WTC11 (cell line): ENCODE measurements around the gene HEXD. TPM values are rescaled to one million over a fixed set of nuclear protein-coding genes. Genes with fewer than 3 reads are reported as not detected.

Experiments
- ATAC-seq: fragments of 200-7000 bp; cut with Tn5 transposase; 2 replicates; pipeline ENCODE4 v1.10.0; 2021; ENCODE audit warnings: mild to moderate bottlenecking, moderate library complexity
- CTCF ChIA-PET: fragments of 300-600 bp; sonication (Branson Sonifier 250); formaldehyde crosslinking; loops from one replicate; lab custom pipeline; 2021; ENCODE audit warnings: antibody characterized with exemption; lab: Charles Lee
- POLR2A ChIA-PET: fragments of 350-600 bp; sonication (Branson Sonifier 250); formaldehyde crosslinking; loops from one replicate; lab custom pipeline; 2021; ENCODE audit warnings: antibody characterized with exemption; lab: Charles Lee
- DNase-seq: peaks from one replicate; pipeline ENCODE4 v3.0.0; 2021; ENCODE audit warnings: low spot score
- H3K27ac Mint-ChIP-seq: 2 replicates; pipeline ENCODE4 v1.8.0; 2021; ENCODE audit warnings: mixed read lengths
- H3K27me3 Mint-ChIP-seq: 2 replicates; pipeline ENCODE4 v1.8.0; 2021; ENCODE audit warnings: low read depth, mild to moderate bottlenecking, moderate library complexity, mixed read lengths
- H3K36me3 Mint-ChIP-seq: 2 replicates; pipeline ENCODE4 v1.8.0; 2021; ENCODE audit warnings: mixed read lengths
- H3K4me1 Mint-ChIP-seq: 2 replicates; pipeline ENCODE4 v1.8.0; 2022; ENCODE audit warnings: mixed read lengths
- H3K4me3 Mint-ChIP-seq: 2 replicates; pipeline ENCODE4 v1.8.0; 2021; ENCODE audit warnings: mild to moderate bottlenecking, moderate library complexity, mixed read lengths
- H3K9me3 Mint-ChIP-seq: 2 replicates; pipeline ENCODE4 v1.8.0; 2021; ENCODE audit warnings: mixed read lengths
- ATF3 ChIP-seq: sonication (generic); formaldehyde crosslinking; conservative IDR thresholded peaks from 2 replicates; pipeline ENCODE4 v1.8.1; 2022; ENCODE audit warnings: mild to moderate bottlenecking, missing genetic modification reagents
- CDX4 ChIP-seq: fragments of 250-450 bp; sonication (Bioruptor Pico); IDR thresholded peaks from 2 replicates; pipeline ENCODE4 v1.9.0; 2021; ENCODE audit warnings: moderate library complexity, mild to moderate bottlenecking, inconsistent platforms, borderline replicate concordance
- CREM ChIP-seq: sonication (generic); formaldehyde crosslinking; IDR thresholded peaks from 2 replicates; pipeline ENCODE4 v1.8.1; 2022; ENCODE audit warnings: mild to moderate bottlenecking, missing genetic modification reagents, moderate library complexity
- KAT7 ChIP-seq: sonication (generic); formaldehyde crosslinking; IDR thresholded peaks from 2 replicates; pipeline ENCODE4 v1.8.1; 2023; ENCODE audit warnings: missing genetic modification reagents, mild to moderate bottlenecking, borderline replicate concordance
- NFE2L1 ChIP-seq: sonication (generic); formaldehyde crosslinking; IDR thresholded peaks from 2 replicates; pipeline ENCODE4 v1.8.1; 2023; ENCODE audit warnings: missing genetic modification reagents
- OVOL2 ChIP-seq: fragments of 250-450 bp; sonication (Bioruptor Pico); IDR thresholded peaks from 2 replicates; pipeline ENCODE4 v1.9.0; 2021; ENCODE audit warnings: mild to moderate bottlenecking, borderline replicate concordance
- PRDM15 ChIP-seq: sonication (generic); formaldehyde crosslinking; IDR thresholded peaks from 2 replicates; pipeline ENCODE4 v1.8.0; 2022; ENCODE audit warnings: missing genetic modification reagents
- PRRX2 ChIP-seq: fragments of 250-450 bp; sonication (Bioruptor Pico); IDR thresholded peaks from 2 replicates; pipeline ENCODE4 v1.8.0; 2021; ENCODE audit warnings: mild to moderate bottlenecking
- SMAD3 ChIP-seq: sonication (generic); formaldehyde crosslinking; IDR thresholded peaks from 2 replicates; pipeline ENCODE4 v1.8.0; 2022; ENCODE audit warnings: missing genetic modification reagents, mild to moderate bottlenecking, borderline replicate concordance
- SP1 ChIP-seq: sonication (generic); formaldehyde crosslinking; conservative IDR thresholded peaks from 2 replicates; pipeline ENCODE4 v1.8.1; 2022; ENCODE audit warnings: missing genetic modification reagents
- ZSCAN18 ChIP-seq: fragments of 250-450 bp; sonication (Bioruptor Pico); IDR thresholded peaks from 2 replicates; pipeline ENCODE4 v2.1.2; 2022; ENCODE audit warnings: mild to moderate bottlenecking, moderate library complexity
- total RNA-seq: library from RNA; stranded (reverse); gene quantifications from 3 replicates; pipeline ENCODE4 v1.2.3, GENCODE V29; 2021
- TF ChIP-seq, protein P1 (sequence below): sonication (generic); formaldehyde crosslinking; IDR thresholded peaks from 2 replicates; pipeline ENCODE4 v1.8.0; 2022; ENCODE audit warnings: mild to moderate bottlenecking, missing genetic modification reagents
- TF ChIP-seq, protein P2 (sequence below): sonication (generic); formaldehyde crosslinking; IDR thresholded peaks from 2 replicates; pipeline ENCODE4 v1.8.1; 2023; ENCODE audit warnings: mild to moderate bottlenecking, missing genetic modification reagents, borderline replicate concordance
- TF ChIP-seq, protein P3 (sequence below): sonication (generic); formaldehyde crosslinking; IDR thresholded peaks from 2 replicates; pipeline ENCODE4 v1.8.1; 2022; ENCODE audit warnings: low read depth, missing genetic modification reagents, borderline replicate concordance
- TF ChIP-seq, protein P4 (sequence below): sonication (generic); formaldehyde crosslinking; IDR thresholded peaks from 2 replicates; pipeline ENCODE4 v1.8.1; 2023; ENCODE audit warnings: mild to moderate bottlenecking, missing genetic modification reagents, moderate library complexity
- TF ChIP-seq, protein P5 (sequence below): sonication (generic); formaldehyde crosslinking; IDR thresholded peaks from 2 replicates; pipeline ENCODE4 v1.8.1; 2022; ENCODE audit warnings: missing genetic modification reagents, borderline replicate concordance

The HEXD gene
- total RNA-seq, 1 experiment from 2014 or later, result 36.0 TPM

DNA sequence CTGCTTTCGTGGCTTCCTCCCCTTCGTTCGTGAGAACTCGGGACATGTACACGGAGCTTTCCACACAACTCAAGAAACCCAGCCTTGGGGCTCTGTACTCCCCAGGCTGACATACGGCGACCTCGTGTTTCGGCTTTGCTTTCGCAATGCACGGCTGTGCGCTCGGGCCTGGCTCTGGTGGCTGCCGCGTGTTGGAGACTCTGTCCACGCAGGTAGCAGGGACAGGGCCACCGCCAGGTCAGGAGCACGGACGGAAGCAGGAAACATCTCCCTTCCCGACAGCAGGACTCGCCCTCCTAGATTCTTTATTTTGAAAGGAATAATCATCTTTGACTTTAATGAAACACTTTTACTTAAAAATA lies 29.2 kb upstream of the HEXD start (continued):
- TF ChIP-seq, protein P1, sequence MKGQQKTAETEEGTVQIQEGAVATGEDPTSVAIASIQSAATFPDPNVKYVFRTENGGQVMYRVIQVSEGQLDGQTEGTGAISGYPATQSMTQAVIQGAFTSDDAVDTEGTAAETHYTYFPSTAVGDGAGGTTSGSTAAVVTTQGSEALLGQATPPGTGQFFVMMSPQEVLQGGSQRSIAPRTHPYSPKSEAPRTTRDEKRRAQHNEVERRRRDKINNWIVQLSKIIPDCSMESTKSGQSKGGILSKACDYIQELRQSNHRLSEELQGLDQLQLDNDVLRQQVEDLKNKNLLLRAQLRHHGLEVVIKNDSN (CRISPR knock-in tag), result no peak
- TF ChIP-seq, protein P2, sequence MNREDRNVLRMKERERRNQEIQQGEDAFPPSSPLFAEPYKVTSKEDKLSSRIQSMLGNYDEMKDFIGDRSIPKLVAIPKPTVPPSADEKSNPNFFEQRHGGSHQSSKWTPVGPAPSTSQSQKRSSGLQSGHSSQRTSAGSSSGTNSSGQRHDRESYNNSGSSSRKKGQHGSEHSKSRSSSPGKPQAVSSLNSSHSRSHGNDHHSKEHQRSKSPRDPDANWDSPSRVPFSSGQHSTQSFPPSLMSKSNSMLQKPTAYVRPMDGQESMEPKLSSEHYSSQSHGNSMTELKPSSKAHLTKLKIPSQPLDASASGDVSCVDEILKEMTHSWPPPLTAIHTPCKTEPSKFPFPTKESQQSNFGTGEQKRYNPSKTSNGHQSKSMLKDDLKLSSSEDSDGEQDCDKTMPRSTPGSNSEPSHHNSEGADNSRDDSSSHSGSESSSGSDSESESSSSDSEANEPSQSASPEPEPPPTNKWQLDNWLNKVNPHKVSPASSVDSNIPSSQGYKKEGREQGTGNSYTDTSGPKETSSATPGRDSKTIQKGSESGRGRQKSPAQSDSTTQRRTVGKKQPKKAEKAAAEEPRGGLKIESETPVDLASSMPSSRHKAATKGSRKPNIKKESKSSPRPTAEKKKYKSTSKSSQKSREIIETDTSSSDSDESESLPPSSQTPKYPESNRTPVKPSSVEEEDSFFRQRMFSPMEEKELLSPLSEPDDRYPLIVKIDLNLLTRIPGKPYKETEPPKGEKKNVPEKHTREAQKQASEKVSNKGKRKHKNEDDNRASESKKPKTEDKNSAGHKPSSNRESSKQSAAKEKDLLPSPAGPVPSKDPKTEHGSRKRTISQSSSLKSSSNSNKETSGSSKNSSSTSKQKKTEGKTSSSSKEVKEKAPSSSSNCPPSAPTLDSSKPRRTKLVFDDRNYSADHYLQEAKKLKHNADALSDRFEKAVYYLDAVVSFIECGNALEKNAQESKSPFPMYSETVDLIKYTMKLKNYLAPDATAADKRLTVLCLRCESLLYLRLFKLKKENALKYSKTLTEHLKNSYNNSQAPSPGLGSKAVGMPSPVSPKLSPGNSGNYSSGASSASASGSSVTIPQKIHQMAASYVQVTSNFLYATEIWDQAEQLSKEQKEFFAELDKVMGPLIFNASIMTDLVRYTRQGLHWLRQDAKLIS, result no peak
- no peak for TF ChIP-seq ATF3 (CRISPR knock-in tag)

GRCh38 chr17:82389379-82389778 lies 28.8 kb upstream of the HEXD start:
- Mint-ChIP-seq H3K27ac (no peak overlapping the region; the same call in 1 of the 2 replicates), H3K4me1 (peaks cover 3% of the 10 kb centered on the region), H3K4me3 (no peak overlapping the region), H3K36me3 (no peaks in the 10 kb centered on the region), H3K9me3 (no peaks in the 10 kb centered on the region), H3K27me3 (no peaks in the 10 kb centered on the region; the same call in 1 of the 2 replicates)
- DNase-seq (no peak), ATAC-seq (no peak)
- ChIA-PET CTCF (no interaction called here), POLR2A (no interaction called here)
- TF ChIP-seq, protein P3, sequence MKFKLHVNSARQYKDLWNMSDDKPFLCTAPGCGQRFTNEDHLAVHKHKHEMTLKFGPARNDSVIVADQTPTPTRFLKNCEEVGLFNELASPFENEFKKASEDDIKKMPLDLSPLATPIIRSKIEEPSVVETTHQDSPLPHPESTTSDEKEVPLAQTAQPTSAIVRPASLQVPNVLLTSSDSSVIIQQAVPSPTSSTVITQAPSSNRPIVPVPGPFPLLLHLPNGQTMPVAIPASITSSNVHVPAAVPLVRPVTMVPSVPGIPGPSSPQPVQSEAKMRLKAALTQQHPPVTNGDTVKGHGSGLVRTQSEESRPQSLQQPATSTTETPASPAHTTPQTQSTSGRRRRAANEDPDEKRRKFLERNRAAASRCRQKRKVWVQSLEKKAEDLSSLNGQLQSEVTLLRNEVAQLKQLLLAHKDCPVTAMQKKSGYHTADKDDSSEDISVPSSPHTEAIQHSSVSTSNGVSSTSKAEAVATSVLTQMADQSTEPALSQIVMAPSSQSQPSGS, result no peak
- TF ChIP-seq ZSCAN18 (CRISPR knock-in tag) (no peak), OVOL2 (CRISPR knock-in tag) (no peak), SMAD3 (CRISPR knock-in tag) (no peak), PRDM15 (CRISPR knock-in tag) (no peak), KAT7 (no peak), PRRX2 (CRISPR knock-in tag) (no peak), CREM (CRISPR knock-in tag) (no peak), ATF3 (CRISPR knock-in tag) (no peak), SP1 (CRISPR knock-in tag) (no peak), NFE2L1 (CRISPR knock-in tag) (no peak), CDX4 (CRISPR knock-in tag) (no peak)
- TF ChIP-seq, protein P4, sequence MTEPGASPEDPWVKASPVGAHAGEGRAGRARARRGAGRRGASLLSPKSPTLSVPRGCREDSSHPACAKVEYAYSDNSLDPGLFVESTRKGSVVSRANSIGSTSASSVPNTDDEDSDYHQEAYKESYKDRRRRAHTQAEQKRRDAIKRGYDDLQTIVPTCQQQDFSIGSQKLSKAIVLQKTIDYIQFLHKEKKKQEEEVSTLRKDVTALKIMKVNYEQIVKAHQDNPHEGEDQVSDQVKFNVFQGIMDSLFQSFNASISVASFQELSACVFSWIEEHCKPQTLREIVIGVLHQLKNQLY (CRISPR knock-in tag), result no peak
- TF ChIP-seq, protein P5, sequence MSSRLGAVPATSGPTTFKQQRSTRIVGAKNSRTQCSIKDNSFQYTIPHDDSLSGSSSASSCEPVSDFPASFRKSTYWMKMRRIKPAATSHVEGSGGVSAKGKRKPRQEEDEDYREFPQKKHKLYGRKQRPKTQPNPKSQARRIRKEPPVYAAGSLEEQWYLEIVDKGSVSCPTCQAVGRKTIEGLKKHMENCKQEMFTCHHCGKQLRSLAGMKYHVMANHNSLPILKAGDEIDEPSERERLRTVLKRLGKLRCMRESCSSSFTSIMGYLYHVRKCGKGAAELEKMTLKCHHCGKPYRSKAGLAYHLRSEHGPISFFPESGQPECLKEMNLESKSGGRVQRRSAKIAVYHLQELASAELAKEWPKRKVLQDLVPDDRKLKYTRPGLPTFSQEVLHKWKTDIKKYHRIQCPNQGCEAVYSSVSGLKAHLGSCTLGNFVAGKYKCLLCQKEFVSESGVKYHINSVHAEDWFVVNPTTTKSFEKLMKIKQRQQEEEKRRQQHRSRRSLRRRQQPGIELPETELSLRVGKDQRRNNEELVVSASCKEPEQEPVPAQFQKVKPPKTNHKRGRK (CRISPR knock-in tag), result no peak
